SKM-1 (cell line): ENCODE results near the gene NMNAT2.
A peak's percentile ranks its signal among the peaks of the same experiment; 100 is the strongest.
"Not testable (repeated sequence)": the region's sequence is repeated elsewhere in the genome, so short reads cannot be mapped to it uniquely, and the experiment has no call there.

Experiments used
- DNase-seq: peaks from one replicate; lab custom pipeline; 2025; ENCODE audit not compliant: unreplicated experiment; lab: John Stamatoyannopoulos, UW

Gene NMNAT2

DNA sequence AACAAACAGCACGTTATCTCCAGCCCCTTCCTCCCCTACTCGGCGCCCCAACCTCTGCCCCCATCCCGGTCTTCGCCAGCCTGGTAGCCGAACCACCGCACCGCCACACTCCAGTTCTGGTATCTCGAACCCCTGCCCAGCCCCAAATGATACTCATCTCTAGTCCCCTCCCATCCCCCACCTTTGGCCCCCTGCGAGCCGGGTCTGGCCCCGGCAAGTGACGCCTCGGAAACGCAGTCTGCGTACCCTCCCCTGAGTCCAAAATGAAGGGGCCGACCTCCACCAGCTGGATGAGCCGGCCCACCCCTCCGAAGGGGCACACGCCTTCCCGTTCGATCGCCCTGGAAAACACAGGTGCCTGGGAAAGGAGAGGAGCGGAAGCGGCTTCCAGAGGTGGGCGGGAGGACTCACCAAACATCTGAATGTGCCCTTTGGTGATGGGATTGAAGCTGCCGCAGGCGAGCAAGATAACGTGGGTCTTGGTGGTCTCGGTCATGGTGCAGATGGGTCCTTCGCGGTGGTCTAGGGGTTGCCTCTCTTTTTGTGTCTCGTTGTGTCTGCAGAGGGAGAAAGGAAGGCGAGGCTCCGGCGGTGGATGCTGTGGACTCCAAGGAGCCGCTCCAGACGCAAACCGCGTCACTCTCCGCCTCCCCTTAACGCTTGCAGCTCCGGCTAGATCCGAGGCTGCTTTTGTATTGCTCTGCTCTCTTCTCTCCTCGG, at the start of gene NMNAT2:
Gene NMNAT2 (minus strand): TSS at position 609 of the 720 bp plus-strand sequence. CDS start 113 bp downstream, at position 496.
- DNase-seq, result no peak

DNA sequence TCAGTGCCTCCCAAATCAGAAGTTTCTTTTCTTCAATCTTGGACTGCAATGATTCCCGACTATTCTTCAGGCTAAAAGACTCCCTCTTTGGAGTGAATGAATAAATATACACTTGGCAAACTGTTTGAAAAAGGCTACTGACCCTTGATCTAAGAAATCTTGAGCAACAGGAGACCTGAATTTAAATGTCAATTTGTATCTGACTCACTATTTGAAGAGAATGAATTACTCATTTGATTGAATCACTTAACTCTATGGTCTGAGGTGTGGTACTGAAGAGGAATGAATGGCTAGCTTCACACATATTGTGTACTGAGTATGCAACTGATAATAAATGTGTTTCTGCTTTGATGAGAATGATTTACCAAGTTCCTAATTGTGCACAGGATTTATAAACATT, 49.5 kb upstream of the NMNAT2 start:
- DNase-seq, result no peak

DNA sequence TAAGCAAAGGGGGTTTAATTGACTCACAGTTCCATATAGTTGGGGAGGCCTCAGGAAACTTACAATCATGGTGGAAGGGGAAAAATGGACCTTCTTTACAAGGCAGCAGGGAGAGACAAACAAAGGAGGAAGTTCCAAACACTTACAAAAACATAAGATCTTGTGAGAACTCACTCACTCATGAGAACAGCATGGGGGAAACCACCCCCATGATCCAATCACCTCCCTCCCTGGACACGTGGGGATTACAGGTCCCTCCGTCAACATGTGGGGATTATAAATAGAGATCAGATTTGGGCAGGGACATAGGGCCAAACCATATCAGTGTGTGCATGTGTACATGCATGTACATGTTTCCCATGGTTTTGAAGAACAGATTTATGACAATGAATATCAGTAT, 48.6 kb upstream of the NMNAT2 start:
- DNase-seq, result no peak

DNA sequence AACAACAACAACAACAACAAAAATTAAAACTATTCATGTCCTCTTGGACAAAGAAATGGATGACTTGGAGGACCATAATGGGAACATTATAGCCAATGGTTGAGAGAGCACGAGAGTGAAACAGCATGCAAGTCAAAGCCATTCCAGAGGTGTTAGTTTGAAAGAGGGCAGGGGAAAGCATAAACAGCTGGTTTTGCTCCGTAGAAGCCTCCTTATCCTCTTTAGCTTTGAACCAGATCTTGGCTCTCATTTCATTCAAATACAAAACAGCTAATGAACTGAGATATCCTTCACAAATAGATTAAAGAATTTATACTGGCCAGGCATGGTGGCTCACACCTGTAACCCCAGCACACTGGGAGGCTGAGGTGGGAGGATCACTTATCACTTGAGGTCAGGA, 45.4 kb upstream of the NMNAT2 start:
- DNase-seq, result no peak

DNA sequence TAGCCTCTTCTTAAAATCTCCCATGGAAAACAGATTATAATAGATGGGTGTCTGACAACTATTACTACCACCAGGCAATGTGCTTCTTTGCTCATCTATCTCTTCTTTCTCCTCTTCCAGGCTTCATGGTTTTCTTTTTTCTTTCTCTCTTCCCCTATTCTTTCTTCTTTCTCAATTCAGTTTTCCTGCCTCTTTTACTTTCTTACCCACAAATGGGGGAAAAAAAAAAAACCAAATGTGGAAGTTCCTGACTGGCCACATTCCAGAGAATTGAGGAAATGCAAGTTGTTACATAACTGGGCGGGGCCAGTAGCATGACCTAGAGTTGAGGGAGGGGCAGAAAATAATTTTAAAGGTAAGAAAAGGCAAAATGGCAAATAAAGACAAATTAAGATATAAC, 43.2 kb upstream of the NMNAT2 start:
- peak; percentile 86 for DNase-seq

DNA sequence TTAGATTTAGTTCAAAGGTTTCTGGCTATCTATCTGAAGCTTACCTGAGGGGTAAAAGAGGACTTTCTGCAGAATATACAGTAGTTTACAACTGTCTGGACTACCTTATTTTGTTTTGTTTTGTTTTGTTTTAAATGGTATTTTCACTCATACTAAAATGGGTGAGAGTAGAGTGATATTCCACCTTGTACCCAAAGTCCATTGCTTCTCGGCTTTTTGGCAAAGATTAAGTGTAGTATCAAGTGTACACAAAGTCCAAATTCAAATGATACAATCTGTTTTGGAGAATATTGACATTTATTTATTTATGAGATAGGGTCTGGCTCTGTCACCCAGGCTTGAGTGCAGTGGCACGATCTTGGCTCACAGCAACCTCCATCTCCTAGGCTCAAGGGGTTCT, 42.4 kb upstream of the NMNAT2 start:
- no peak for DNase-seq

DNA sequence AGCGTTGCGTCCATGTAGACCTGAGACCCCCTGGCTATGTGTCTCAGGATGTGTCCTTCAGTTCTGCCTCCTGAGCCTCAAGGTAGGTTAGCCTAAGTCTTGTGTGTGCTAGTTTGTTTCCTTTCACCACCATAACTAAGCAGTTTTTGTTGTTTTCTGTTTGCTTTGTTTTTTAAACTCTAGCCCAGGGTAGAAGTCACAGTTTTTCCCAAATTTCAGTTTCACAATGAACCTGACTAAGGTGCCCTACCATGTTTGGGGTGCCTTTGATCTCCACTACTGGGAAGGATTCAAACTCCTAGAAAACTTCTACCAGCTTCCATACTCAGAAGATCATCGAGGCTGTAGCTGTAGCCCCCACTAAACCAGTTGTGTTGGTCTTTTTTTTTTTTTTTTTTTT, 39.3 kb upstream of the NMNAT2 start:
- no peak for DNase-seq

DNA sequence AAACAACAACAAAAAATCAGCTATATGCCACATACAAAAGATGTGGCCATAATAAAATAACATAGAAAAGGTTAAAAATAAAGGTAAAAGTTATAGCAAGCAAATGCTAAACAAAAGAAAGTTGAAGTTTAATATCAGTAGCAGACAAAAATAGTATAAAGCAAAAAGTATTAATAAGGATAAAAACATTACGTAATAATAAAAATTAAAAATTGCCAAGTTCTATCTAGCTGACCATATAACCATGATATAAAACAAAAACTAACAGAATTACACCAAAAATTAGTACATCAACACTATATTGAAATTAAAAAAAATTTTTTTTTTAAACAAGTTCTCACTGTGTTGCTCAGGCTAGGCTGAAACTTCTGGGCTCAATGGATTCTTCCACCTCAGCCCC, 38.6 kb upstream of the NMNAT2 start:
- no peak for DNase-seq

DNA sequence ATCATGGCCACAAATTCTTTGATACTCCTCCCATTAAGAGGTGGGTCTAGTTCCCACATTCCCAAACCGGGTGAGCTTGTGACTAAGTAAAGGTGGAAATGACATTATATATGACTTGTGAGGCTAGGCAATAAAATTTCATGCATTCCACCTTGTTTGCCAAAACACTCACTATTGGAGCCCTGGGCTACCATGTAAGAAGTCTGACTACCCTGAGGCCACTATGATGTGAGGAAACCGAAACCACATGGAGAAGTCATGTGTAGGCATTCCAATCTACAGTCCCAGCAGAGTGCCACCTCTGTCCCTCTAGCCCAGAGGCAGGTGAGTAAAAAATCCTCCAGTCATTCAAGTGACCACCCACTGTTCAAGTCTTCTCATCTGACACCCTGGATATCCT, 36.2 kb upstream of the NMNAT2 start:
- no peak for DNase-seq

DNA sequence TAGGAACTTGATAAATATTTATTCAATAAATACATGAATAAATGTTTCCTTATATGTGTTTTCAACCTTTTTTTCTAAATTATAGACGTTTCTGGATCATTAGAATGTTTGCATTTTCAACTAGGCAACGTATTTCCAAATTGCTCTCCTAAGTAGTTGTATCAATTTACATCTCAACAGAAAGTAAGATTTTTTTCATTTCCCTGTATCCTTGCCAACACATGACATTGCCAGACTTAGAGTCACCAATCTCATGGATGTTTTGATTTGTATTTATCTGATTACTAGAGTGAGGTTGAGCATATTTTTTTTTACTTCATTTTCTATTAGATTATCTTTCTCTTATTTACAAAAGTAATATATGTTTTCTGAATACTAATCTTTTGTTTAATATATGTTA, 31.9 kb upstream of the NMNAT2 start:
- no peak for DNase-seq

DNA sequence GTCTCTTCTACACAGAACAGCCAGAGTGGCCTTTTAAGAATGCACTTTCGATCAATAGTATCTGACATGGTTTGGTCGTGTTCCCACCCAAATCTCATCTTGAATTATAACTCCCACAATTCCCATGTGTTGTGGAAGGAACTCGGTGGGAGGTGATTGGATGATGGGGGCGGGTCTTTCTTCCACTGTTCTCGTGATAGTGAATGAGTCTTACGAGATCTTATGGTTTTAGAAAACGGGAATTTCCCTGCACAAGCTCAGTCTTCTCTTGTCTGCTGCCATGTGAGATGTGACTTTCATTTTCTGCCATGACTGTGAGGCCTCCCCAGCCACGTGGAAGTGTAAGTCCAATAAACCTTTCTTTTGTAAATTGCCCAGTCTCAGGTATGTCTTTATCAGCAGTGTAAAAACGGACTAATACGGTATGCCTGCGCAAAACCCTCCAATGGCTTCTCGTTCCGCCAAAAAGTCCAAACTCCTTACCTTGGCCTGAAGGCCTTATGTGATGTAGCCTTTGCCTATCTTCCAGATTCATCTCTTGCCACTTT, 31.1 kb upstream of the NMNAT2 start:
- no peak for DNase-seq

DNA sequence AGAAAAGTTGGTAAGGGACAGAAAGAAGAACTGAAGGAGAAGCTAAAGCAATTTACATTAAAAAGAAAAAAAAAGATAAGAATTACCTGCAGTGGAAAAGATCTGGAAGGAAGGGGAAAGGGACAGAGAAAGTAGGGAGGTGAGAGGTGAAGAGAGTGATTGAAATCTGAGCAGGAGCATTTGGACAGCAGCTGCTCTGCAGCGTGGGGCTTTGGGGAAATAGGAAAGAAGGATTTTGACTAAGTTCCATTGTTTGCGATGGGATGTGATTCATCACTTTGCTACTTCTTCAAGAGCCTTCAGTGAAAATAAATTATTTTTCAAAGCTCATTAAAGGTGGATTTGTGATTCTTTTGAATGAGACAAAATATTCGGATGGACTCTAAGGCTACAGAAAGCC, 26.1 kb upstream of the NMNAT2 start:
- DNase-seq, result no peak

DNA sequence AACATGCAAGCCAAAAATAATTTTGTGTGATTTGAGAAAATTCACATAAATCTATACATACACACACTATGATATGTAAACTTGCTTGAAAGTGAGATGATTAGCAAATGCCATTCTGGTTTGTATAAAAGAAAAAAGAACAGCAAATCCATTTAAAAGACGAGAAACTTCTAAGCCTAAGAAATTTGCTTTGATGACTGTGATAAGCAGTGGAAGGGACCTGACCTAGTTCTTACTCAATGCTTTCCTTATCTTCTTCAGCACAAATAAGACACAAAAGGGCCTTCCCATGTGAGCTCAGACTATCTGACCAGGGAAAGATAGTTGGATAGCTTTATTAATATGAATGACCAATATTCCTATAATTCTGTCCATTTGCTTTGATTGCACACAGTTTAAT, 25.3 kb upstream of the NMNAT2 start:
- no peak for DNase-seq

DNA sequence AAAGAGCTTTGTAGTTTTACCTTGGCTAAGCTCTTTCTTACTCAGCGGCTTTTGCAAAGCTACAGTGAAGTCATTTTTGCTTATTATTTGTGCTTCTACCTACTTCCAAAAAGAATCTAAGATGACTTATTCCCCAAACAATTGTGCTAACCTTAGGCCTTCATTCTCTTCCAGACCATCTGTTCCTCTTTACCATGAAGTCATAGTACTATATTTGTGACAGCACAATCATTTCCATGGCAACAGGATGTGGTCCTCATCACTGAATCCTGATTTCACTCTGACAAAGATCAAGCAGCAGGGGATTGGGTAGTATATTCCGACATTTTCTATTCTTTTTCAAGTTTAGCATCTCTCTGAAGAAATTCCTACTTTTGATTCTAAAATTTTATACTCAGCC, 24.8 kb upstream of the NMNAT2 start:
- no peak for DNase-seq

DNA sequence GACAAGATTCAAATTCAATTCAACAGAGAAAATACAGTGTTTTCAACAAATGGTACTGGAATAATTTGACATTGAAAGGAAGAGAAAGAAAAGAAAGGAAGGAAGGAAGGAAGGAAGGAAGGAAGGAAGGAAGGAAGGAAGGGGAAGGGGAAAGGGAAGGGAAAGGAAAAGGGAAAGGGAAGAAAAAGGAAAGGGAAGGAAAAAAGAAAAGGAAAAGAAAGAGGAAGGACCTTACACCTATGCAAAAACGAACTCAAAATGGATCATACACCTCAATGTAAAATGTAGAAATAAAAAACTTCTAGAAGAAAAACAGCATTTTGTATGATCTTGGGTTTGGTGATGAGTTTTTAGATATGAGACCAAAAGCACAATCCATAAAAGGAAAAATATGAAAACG, 19.9 kb upstream of the NMNAT2 start:
- no peak for DNase-seq

DNA sequence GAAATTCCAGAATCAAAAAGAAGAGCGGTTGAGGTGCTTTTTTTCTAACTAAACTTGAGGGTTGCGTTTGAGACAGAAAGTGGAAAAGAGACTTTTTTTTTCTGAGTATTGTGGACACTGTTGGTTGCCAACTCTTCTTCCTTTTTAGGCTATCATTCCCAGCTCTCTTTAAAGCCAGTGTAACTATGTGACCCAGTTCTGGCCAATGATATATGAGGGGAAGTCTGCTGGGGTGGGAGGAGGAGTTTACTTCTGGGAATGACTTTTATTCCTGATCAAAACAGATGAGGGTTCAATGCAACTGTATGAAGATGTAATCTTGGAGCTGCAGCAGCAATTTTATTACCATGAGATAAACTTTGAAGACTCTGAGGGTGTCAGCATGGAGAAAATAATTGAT, 17.3 kb upstream of the NMNAT2 start:
- DNase-seq, result no peak

DNA sequence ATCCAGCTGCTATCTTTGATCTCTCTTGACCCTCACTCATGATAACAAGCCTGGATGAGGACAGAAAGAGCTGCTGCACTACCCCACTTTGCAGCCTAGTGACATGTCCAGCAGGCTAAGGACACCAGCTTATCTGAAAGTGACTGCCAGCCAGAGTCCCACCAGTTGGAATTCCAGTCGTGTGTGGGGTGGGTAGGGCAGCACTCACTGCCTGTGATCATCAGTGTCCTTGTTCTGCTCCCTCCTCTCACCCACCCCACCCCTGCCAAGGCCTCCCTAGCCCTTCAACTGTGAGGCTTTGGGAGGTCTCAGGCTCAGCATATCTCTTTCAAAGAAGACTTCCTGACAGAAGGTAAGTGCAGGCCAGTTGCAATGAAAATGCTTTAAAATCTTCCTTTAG, 15.5 kb upstream of the NMNAT2 start:
- DNase-seq, result no peak

DNA sequence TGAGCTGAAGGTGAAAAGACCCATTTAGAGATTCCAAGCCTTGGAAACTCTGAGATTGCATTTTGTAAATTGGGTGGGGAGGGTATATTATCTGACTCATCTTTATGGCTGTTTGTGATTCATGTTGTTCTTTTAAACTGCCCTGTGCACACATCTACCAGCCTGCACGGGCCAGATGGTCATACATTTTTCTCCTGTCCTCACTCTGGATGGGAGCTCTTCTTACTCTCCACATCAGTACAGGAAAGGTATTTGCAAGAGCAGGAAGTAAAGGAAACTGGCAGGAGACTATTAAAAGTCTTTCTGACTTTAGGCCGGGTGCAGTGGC, 14.3 kb upstream of the NMNAT2 start:
- no peak for DNase-seq

DNA sequence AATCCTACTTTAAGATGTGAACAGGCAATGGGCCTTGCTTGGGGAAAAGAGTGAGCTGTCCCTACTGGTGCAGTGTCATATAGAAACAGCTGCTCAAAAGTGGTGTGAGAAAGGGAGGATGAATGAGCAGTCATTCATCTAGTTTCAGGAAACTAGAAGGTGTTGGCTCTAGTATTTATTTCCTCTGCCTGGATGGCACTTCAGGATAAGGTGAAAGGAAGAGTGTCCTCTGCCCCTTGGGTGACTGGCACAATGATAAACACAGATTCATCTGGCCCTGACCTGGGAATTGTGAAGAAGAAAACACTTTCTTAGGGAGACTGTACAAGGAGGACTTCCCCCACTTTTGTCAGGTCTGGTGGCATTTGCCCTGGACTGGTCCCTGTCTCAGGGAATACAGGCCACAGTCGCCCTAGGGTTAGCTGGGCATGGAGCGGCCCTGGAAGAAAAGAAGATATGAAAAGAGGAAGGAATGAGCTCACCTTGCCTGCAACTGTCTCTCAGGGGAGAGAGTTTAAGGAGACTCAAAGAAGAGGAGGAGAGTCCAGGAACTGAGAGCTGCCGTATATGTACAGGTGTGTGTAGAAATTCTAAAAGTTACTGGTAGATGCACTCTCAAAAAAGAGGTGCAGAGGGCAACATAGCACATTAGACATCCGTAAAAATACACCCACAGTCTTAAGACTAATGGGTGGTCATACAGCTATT, 13.8 kb upstream of the NMNAT2 start:
- no peak for DNase-seq

DNA sequence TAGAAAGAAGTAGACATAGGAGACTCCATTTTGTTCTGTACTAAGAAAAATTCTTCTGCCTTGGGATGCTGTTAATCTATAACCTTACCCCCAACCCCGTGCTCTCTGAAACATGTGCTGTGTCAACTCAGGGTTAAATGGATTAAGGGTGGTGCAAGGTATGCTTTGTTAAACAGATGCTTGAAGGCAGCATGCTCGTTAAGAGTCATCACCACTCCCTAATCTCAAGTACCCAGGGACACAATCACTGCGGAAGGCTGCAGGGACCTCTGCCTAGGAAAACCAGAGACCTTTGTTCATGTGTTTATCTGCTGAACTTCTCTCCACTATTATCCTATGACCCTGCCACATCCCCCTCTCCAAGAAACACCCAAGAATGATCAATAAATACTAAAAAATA, 9.4 kb upstream of the NMNAT2 start:
- DNase-seq, result not testable (repeated sequence)

DNA sequence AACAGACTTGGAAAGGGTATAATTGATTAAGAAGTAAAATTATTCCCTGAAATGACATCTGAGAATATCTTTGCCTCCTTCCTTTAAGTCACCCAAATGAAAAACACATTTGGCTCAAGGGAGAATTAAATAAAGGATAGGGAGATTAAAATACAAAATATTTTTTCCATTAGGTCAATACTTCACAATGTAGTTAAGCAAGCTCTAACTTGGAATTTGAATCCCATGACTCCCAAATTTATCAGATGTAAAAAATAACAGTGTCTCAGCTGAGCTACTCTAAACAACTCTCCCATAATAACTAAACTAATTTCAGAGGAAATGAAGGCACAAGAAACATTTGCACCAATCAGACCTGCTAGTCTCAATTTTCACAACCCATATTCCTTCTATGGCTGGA, 6.5 kb upstream of the NMNAT2 start:
- DNase-seq, result no peak

DNA sequence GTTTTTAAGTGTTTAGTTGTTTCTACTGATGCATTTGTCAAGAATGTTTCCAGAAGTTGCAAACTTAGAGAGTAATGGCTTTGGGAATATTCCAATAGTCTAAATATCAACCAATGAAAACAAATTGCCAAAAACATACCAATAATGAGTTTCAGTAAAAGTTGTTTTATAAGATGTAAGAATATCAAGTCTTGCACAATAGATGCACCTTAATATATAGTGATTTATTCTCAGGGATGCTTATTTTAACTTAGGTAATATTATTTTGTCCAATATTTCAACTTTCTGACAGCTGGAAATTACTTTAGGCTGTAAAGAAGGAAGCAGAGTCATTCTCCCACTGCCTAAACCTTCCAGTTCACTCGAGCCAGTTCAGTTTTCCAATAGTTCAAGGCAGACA, 5.4 kb upstream of the NMNAT2 start:
- no peak for DNase-seq

DNA sequence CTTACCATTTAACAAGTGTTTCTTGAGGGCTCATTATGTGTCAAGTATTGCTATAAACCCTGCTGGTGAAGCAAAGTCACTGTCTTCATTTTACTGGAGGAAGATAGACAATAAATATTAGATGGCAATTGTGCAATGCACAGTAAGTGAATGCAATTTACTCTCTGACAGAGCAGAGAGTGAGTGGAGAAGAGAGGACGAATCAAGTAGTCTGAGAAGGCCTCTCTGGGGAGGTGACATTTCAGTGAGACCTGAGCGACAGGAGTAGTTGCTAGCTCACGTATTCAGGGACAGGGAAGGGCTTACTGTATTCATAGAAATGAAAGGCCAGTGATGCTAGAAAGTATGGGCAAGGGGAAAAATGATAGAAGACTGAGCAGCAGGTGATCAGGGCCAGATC, 1.2 kb upstream of the NMNAT2 start:
- DNase-seq, result no peak
